ENCODE results near the gene TRIM59.

The TRIM59 gene

DNA sequence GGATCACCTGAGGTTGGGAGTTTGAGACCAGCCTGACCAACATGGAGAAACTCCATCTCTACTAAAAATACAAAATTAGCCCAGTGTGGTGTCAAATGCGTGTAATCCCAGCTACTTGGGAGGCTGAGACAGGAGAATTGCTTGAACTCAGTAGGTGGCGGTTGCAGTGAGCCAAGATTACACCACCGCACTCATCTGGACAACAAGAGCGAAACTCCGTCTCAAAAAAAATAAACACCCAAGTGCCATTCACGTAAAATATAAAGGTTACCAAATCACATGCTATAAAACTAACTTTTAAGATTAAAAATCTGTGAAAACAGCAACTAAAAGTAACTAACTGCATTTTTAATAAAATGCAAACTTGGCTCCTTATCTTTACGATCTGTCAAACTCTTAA is 8.9 kb downstream of the TRIM59 start:
- TF ChIP-seq, protein P1, sequence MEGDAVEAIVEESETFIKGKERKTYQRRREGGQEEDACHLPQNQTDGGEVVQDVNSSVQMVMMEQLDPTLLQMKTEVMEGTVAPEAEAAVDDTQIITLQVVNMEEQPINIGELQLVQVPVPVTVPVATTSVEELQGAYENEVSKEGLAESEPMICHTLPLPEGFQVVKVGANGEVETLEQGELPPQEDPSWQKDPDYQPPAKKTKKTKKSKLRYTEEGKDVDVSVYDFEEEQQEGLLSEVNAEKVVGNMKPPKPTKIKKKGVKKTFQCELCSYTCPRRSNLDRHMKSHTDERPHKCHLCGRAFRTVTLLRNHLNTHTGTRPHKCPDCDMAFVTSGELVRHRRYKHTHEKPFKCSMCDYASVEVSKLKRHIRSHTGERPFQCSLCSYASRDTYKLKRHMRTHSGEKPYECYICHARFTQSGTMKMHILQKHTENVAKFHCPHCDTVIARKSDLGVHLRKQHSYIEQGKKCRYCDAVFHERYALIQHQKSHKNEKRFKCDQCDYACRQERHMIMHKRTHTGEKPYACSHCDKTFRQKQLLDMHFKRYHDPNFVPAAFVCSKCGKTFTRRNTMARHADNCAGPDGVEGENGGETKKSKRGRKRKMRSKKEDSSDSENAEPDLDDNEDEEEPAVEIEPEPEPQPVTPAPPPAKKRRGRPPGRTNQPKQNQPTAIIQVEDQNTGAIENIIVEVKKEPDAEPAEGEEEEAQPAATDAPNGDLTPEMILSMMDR (IDR thresholded peaks at IDR 0.05; ENCODE audit: low read depth, low read length), result no peak
- in situ Hi-C loops (cut with HindIII; ENCODE audit: low sequenced_read_pairs), result no loop called here
- no peak overlapping the region for H3K4me3 ChIP-seq (ENCODE audit: low read depth, low read length)
- DNase-seq (ENCODE audit: low read depth, low spot score), result no peak

DNA sequence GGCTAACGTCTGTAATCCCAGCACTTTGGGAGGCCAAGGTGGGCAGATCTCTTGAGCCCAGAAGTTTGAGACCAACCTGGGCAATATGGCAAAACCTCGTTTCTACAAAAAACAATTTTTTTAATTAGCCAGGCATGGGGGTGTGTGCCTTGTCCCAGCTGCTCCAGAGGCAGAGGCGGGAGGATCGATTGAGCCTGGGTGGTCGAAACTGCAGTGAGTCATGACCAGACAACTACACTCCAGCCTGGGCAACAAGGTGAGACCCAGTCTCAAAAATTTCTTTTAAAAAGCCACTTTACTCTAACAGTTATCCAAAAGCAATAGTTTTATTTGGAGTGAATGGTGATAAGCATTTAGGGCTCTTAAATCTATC is 12.5 kb downstream of the TRIM59 start:
- TF ChIP-seq, protein P1 (IDR thresholded peaks at IDR 0.05; ENCODE audit: low read depth, low read length), result no peak
- no peak overlapping the region for H3K4me3 ChIP-seq (ENCODE audit: low read depth, low read length)
- DNase-seq (ENCODE audit: low read depth, low spot score), result no peak
- in situ Hi-C loops (cut with HindIII; ENCODE audit: low sequenced_read_pairs), result no loop called here

DNA sequence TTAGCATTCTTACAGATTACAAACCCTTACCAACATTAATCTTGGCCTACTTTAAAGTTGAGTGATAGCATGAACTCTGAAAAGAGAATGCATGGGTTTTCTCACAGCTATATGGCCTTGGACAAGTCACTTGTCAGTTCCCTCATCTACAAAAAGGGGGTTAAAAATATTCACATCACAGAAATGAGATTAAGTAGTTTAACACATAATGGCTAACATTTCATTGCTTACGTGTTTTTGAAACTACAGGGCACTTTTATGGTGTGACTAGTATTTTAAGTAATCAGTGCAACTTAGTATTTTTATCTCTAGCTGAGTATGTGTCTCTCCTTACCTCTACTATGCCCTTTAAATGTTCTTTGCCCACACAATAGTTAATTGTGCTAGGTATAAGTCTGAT is 13.8 kb downstream of the TRIM59 start:
- no peak for DNase-seq (ENCODE audit: low read depth, low spot score)
- TF ChIP-seq, protein P1 (IDR thresholded peaks at IDR 0.05; ENCODE audit: low read depth, low read length), result no peak
- in situ Hi-C loops (cut with HindIII; ENCODE audit: low sequenced_read_pairs), result no loop called here
- no peak overlapping the region for H3K4me3 ChIP-seq (ENCODE audit: low read depth, low read length)

DNA sequence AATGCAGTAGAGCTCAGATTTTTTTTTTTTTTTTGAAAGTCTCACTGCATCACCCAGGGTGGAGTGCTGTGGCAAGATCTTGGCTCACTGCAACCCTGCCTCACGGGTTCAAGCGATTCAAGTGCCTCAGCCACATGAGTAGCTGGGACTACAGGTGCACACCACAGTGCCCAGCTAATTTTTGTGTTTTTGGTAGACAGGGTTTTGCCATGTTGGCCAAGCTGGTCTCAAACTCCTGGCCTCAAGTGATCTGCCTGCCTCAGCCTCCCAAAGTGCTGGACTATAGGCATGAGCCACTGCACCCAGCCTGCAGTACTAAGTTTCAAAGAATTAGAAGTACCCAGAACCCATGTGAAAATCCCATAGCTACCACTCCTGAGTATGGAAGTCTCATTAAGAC is 14.5 kb downstream of the TRIM59 start:
- no peak for DNase-seq (ENCODE audit: low read depth, low spot score)
- H3K4me3 ChIP-seq (ENCODE audit: low read depth, low read length), result no peak overlapping the region
- in situ Hi-C loops (cut with HindIII; ENCODE audit: low sequenced_read_pairs), result no loop called here
- TF ChIP-seq, protein P1 (IDR thresholded peaks at IDR 0.05; ENCODE audit: low read depth, low read length), result no peak

DNA sequence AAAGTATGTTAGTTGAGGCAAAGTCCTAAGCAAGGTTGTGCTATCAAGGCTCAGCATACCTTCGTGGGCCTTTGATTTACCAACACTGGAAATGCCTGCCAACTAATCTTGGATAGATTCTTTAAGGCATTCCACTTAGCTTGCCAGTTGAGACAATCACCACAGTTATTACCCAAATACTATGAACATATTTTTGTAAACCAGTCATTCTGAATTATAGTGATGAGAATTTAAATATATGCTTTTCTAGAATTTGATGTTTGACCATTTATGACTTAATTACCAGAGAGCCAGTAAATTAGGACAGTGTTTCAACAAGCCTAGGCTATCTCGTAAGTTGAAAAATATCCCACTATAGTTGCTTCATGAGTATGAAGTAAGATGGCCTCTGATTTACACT is 15.5 kb downstream of the TRIM59 start:
- peak; percentile 45 for DNase-seq (ENCODE audit: low read depth, low spot score)
- in situ Hi-C loops (cut with HindIII; ENCODE audit: low sequenced_read_pairs), result no loop called here
- TF ChIP-seq, protein P1 (IDR thresholded peaks at IDR 0.05; ENCODE audit: low read depth, low read length), result no peak

DNA sequence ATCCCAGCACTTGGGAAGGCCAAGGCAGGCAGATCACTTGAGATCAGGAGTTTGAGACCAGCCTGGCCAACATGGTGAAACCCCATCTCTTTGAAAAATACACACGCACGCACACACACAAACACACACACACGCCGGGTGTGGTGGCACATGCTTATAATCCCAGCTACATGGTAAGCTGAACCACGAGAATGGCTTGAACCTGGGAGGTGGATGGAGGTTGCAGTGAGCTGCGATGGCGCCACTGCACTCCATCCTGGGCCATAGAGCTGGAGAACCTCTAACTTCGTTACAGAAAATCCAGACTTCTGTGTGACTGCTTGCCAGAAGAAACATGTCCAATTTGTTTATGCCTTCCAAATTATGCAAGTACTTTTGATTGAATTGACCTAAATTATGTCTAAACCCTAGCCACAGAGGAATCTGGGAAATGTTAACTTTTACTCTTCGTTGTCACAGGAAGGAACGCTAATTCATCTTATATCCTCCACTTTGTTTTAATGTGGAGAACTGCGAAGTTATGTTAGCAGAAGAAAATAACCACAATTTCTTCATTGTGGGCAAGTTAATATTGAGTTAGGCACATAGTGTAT is 21.7 kb downstream of the TRIM59 start:
- no peak overlapping the region for H3K4me3 ChIP-seq (ENCODE audit: low read depth, low read length)
- TF ChIP-seq, protein P1 (IDR thresholded peaks at IDR 0.05; ENCODE audit: low read depth, low read length), result no peak
- no peak for DNase-seq (ENCODE audit: low read depth, low spot score)
- in situ Hi-C loops (cut with HindIII; ENCODE audit: low sequenced_read_pairs), result no loop called here

More for the DNA sequence above, 15.5 kb downstream of the TRIM59 start:
- H3K4me3 ChIP-seq (ENCODE audit: low read depth, low read length), result no peak overlapping the region

DNA sequence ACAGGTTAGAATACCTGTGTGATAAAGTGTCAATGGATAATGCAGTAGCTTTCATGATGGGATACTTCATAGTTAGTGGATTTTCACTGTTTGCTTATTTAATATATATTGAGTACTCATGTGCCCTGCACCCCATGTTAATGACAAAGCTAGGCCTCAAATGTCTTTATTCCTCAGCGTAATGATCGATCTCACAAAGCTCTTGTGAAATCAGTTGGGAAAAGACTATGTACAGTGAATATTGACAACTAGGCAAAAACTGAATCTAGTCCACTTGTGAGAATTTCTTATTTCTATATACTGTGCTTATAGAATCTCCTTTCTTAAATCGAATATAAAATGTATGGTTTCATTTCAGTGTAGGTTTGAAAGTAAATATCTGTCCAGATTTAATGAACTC is 32.3 kb downstream of the TRIM59 start:
- TF ChIP-seq, protein P1 (IDR thresholded peaks at IDR 0.05; ENCODE audit: low read depth, low read length), result no peak
- in situ Hi-C loops (cut with HindIII; ENCODE audit: low sequenced_read_pairs), result no loop called here
- no peak overlapping the region for H3K4me3 ChIP-seq (ENCODE audit: low read depth, low read length)
- no peak for DNase-seq (ENCODE audit: low read depth, low spot score)
